ENCODE measurements around the gene PNMA6E. TPM values are rescaled to one million over a fixed set of nuclear protein-coding genes. Genes with fewer than 3 reads are reported as not detected.
A peak's percentile ranks its signal among the peaks of the same experiment; 100 is the strongest.
"Not testable (repeated sequence)": the region's sequence is repeated elsewhere in the genome, so short reads cannot be mapped to it uniquely, and the experiment has no call there.

The PNMA6E gene
- polyA plus RNA-seq, 1 donor = not detected

DNA sequence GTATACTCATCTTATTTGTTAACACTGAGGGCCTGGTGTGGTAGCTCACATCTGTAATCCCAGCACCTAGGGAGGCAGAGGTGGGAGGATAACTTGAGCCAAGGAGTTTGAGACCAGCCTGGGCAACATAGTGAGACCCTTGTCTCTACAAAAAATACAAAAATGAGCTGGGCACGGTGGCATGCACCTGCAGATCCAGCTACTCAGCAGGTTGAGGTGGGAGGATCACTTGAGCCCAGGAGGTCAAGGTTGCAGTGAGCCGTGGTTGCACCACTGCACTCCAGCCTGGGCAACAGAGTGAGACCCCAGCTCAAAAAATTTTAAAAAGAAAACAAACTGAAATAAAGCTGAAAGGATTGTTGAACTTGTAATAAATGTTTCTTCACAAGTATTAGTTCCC is 16.2 kb downstream of the PNMA6E start:
- not testable (repeated sequence) for H3K36me3 ChIP-seq (ENCODE audit: control insufficient read depth, insufficient read depth, low read length); H3K27me3 ChIP-seq (ENCODE audit: control insufficient read depth, insufficient read depth, low read length); DNase-seq; H3K9me3 ChIP-seq (ENCODE audit: control insufficient read depth, low read depth, low read length); H3K4me1 ChIP-seq (ENCODE audit: control insufficient read depth, insufficient read depth, low read length); H3K27ac ChIP-seq (ENCODE audit: low read length); H3K4me3 ChIP-seq (ENCODE audit: low read length)
- WGBS (ENCODE audit: insufficient coverage, low lambda C conversion rate) = no CpG with 5 or more reads among the region's 2 CpGs

DNA sequence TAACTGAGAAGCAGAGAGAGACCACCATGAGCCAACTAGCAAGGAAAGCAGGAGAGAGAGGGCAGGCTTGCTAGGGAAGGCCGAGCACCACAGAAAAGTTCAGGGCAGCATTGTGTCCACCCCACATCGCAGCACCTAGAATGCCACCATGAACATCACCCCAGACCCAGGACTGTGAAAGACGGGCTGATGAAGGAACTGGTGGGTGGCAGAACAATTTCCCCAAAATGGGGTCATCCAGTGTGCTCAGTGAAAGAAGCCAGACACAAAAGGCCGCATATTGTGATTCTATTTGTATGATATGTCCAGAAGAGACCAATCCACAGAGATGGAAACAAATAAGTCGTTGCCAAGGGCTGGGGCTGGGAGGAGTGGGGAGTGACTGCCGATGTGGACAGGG is 16.8 kb downstream of the PNMA6E start:
- Histone ChIP-seq H3K27ac (ENCODE audit: low read length) (no peak overlapping the region), H3K4me3 (ENCODE audit: low read length) (no peak overlapping the region), H3K4me1 (ENCODE audit: control insufficient read depth, insufficient read depth, low read length) (no peaks in the 10 kb centered on the region), H3K27me3 (ENCODE audit: control insufficient read depth, insufficient read depth, low read length) (no peaks in the 10 kb centered on the region), H3K9me3 (ENCODE audit: control insufficient read depth, low read depth, low read length) (peaks cover 4% of the 10 kb centered on the region), H3K36me3 (ENCODE audit: control insufficient read depth, insufficient read depth, low read length) (no peaks in the 10 kb centered on the region)
- no peak for DNase-seq
- no CpG with 5 or more reads among the region's 6 CpGs for WGBS (ENCODE audit: insufficient coverage, low lambda C conversion rate)

DNA sequence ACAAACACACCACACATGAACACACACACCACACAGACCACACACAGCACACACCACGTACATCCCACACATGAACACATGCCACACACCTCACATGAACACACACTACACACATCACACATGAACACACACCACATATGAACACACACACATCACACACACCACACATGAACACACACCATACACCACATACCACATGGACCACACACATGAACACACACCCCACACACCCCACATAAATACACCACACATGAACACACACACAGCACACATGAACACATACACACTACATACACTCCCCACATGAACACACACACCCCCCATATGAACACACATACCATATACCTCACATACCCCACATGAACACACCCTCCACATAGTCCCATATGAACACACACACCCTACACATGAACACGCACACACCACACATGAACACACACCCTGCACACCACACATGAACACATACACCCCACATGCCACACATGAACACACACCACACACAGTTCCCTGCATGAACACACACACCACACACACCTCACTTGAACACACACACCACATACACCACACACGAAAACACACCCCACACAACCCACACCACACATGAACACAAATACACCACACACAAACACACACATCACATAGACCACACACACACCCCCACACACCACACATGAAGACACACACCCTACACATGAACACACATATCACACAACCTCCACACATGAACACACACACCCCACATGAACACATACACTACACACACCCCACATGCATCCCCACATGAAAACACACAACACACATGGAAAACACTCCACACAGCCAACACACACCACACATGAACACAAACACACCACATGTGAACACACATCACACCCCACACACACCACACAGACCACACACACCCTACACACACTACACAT is 18.3 kb downstream of the PNMA6E start:
- no peaks in the 10 kb centered on the region for H3K36me3 ChIP-seq (ENCODE audit: control insufficient read depth, insufficient read depth, low read length)
- no CpG with 5 or more reads among the region's 3 CpGs for WGBS (ENCODE audit: insufficient coverage, low lambda C conversion rate)
- no peak overlapping the region for H3K27ac ChIP-seq (ENCODE audit: low read length)
- H3K27me3 ChIP-seq (ENCODE audit: control insufficient read depth, insufficient read depth, low read length) = no peaks in the 10 kb centered on the region
- no peaks in the 10 kb centered on the region for H3K4me1 ChIP-seq (ENCODE audit: control insufficient read depth, insufficient read depth, low read length)
- DNase-seq = no peak
- no peak overlapping the region for H3K4me3 ChIP-seq (ENCODE audit: low read length)
- H3K9me3 ChIP-seq (ENCODE audit: control insufficient read depth, low read depth, low read length) = peaks cover 4% of the 10 kb centered on the region

DNA sequence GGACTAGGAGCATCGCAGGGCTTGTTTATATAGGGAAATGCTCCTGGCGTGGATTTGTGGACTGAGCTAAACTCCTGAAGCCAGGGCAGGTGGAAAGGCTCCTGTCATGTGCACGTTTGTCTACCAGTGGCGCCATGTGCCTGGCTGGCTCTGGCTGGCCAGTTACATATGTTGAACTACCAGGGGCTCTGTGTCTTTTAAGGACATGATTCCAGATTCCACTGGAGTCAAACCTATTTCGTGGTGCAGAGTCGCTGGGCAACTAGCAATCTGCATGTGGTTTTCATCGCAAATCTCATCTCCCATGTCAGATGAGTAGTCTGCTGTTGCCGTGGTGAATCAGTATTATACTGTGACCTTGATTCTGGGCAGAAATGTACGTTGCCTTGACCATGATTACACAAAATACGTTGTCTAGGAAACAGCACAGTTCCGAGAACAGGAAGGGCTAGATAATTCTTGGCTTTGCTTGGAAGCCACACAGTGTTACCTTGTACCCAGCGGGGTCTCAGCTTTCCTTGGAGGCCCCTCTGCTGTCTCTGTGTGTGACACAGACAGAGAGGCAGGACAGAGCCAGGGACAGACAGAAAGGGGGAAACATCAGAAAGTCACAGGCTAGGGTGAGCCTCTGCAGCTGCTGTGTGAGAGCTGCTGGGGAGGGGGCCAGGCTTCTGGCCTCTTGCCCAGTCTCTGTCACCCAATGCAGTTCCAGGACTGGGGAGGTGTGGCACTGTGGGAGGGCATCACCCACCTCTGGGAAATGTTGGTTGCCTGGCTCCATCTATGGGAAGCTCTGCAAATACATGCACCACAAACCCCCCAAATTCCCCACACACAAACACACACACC is 19.2 kb downstream of the PNMA6E start:
- H3K4me3 ChIP-seq (ENCODE audit: low read length) = no peak overlapping the region
- H3K9me3 ChIP-seq (ENCODE audit: control insufficient read depth, low read depth, low read length) = peaks cover 4% of the 10 kb centered on the region
- no CpG with 5 or more reads among the region's 12 CpGs for WGBS (ENCODE audit: insufficient coverage, low lambda C conversion rate)
- H3K36me3 ChIP-seq (ENCODE audit: control insufficient read depth, insufficient read depth, low read length) = no peaks in the 10 kb centered on the region
- no peak overlapping the region for H3K27ac ChIP-seq (ENCODE audit: low read length)
- peak; percentile 35 to 50 for DNase-seq
- no peaks in the 10 kb centered on the region for H3K4me1 ChIP-seq (ENCODE audit: control insufficient read depth, insufficient read depth, low read length)
- no peaks in the 10 kb centered on the region for H3K27me3 ChIP-seq (ENCODE audit: control insufficient read depth, insufficient read depth, low read length)

DNA sequence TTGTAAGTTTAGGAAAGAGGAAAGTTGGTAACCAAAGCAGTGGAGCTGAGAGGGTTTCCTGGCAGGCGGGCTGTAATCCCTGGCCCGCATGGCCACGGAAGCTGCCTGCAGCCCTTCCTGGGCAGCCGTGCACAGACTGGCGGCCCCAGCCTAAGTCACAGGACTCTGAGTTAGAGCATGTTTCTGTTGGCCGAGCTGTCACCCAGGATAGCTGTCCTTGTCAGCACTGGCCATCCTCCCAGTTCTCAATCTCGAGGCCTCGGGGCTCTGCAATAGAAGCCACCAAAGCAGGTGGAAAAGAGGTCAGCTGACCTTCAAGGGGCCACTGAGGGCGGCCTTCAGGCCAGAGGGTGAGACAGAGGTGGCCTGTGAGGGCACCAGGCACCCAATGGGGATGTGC is 20.5 kb downstream of the PNMA6E start:
- Histone ChIP-seq H3K9me3 (ENCODE audit: control insufficient read depth, low read depth, low read length) (peaks cover 4% of the 10 kb centered on the region), H3K4me3 (ENCODE audit: low read length) (no peak overlapping the region), H3K27me3 (ENCODE audit: control insufficient read depth, insufficient read depth, low read length) (no peaks in the 10 kb centered on the region), H3K4me1 (ENCODE audit: control insufficient read depth, insufficient read depth, low read length) (no peaks in the 10 kb centered on the region), H3K27ac (ENCODE audit: low read length) (no peak overlapping the region), H3K36me3 (ENCODE audit: control insufficient read depth, insufficient read depth, low read length) (no peaks in the 10 kb centered on the region)
- DNase-seq = no peak
- WGBS (ENCODE audit: insufficient coverage, low lambda C conversion rate) = no CpG with 5 or more reads among the region's 9 CpGs

DNA sequence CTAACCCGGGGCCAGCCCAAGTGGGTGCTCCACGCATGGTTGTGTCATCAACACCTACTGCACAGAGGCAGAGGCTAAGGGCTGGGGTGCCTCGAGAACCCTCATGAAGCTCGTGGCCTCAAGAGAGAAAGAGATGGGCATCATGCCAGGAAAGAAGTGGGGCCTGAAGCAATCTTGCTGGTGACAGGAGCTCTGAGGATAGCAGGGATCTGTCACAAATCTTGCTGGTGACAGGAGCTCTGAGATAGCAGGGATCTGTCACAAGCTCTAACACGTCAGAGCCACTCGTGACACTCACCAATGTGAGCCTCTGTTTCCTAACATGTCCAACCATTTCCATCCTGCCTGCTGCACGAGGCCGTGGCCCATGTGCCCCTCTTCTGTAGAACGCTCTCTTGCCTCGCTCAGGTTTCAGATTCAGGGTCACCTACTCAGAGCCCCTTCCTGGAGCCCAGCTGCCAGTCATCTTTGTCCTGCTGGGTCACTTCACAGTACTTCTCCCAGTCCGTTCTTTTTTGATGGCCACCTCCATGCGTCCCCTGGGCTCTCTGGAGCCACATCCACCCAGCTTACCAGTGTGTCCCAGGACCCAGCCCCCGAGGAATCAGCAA is 21.1 kb downstream of the PNMA6E start:
- no peaks in the 10 kb centered on the region for H3K36me3 ChIP-seq (ENCODE audit: control insufficient read depth, insufficient read depth, low read length)
- H3K27me3 ChIP-seq (ENCODE audit: control insufficient read depth, insufficient read depth, low read length) = no peaks in the 10 kb centered on the region
- H3K9me3 ChIP-seq (ENCODE audit: control insufficient read depth, low read depth, low read length) = peaks cover 4% of the 10 kb centered on the region
- no peak overlapping the region for H3K27ac ChIP-seq (ENCODE audit: low read length)
- no peak overlapping the region for H3K4me3 ChIP-seq (ENCODE audit: low read length)
- WGBS (ENCODE audit: insufficient coverage, low lambda C conversion rate) = no CpG with 5 or more reads among the region's 13 CpGs
- H3K4me1 ChIP-seq (ENCODE audit: control insufficient read depth, insufficient read depth, low read length) = no peaks in the 10 kb centered on the region
- peak in 1 of 2 donors; percentile 9 for DNase-seq

DNA sequence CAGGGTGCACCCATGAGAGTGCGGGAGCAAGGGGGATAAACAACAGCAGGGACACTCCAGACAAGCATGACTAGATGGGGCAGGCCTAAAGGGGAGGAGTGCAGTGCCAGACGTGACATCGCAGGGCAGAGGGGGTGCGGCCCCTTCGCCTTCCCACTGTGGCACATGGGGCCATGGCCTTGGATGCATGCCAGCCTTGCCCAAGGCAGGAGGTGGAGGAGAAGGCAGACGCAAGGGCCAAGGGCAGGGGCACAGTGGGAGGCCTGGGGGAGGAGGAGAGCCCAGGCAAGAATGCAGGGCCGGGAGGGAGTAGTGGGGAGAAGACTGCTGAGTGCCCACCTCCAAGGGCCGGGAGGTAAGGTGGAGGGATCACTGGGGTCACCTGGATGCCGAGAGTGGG is 21.6 kb downstream of the PNMA6E start:
- WGBS (ENCODE audit: insufficient coverage, low lambda C conversion rate) = no CpG with 5 or more reads among the region's 9 CpGs
- no peaks in the 10 kb centered on the region for H3K4me1 ChIP-seq (ENCODE audit: control insufficient read depth, insufficient read depth, low read length)
- no peak for DNase-seq
- no peaks in the 10 kb centered on the region for H3K27me3 ChIP-seq (ENCODE audit: control insufficient read depth, insufficient read depth, low read length)
- H3K4me3 ChIP-seq (ENCODE audit: low read length) = no peak overlapping the region
- H3K27ac ChIP-seq (ENCODE audit: low read length) = no peak overlapping the region
- H3K36me3 ChIP-seq (ENCODE audit: control insufficient read depth, insufficient read depth, low read length) = no peaks in the 10 kb centered on the region
- peaks cover 4% of the 10 kb centered on the region for H3K9me3 ChIP-seq (ENCODE audit: control insufficient read depth, low read depth, low read length)

DNA sequence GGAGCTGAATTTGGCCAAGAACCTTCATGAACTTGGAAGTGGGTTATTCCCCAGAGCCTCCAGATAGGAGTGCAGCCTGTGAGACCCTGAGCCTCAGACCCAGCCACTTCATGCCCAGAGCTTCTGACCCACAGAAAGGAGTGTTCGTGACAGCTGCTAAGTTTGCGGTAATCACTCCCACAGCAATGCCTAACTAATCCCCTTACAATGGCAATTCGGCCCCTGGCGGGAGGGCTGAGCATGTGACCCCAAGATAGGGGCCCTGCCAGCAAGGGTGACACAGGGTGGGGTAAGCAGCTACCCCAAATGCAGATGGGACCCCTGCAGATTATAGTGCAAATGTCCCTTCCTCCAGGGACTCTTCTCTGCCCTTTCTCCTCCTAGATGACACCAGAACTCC is 22.5 kb downstream of the PNMA6E start:
- Histone ChIP-seq H3K4me1 (ENCODE audit: control insufficient read depth, insufficient read depth, low read length) (no peaks in the 10 kb centered on the region), H3K9me3 (ENCODE audit: control insufficient read depth, low read depth, low read length) (peaks cover 3% of the 10 kb centered on the region), H3K4me3 (ENCODE audit: low read length) (no peak overlapping the region), H3K27me3 (ENCODE audit: control insufficient read depth, insufficient read depth, low read length) (no peaks in the 10 kb centered on the region), H3K36me3 (ENCODE audit: control insufficient read depth, insufficient read depth, low read length) (no peaks in the 10 kb centered on the region), H3K27ac (ENCODE audit: low read length) (no peak overlapping the region)
- no CpG with 5 or more reads among the region's 4 CpGs for WGBS (ENCODE audit: insufficient coverage, low lambda C conversion rate)
- no peak for DNase-seq

DNA sequence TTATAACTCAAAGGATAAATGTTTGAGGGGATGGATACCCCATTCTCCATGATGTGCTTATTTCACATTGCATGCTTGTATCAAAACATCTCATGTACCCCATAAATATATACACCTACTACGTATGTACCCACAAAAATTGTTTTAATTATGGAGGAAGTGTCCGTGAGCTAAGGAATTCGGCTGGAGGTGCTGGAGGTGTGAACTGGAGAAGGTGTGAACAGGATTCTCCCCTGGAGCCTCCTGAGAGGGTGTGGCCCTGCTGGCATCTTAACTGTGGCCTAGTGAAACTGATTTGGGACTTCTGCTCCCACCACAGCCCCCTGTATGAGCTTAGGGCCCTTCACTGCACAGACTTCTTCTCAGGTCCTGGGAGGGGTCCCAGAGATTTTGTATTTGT is 23.4 kb downstream of the PNMA6E start:
- H3K9me3 ChIP-seq (ENCODE audit: control insufficient read depth, low read depth, low read length) = no peaks in the 10 kb centered on the region
- no peaks in the 10 kb centered on the region for H3K36me3 ChIP-seq (ENCODE audit: control insufficient read depth, insufficient read depth, low read length)
- H3K4me1 ChIP-seq (ENCODE audit: control insufficient read depth, insufficient read depth, low read length) = no peaks in the 10 kb centered on the region
- no peaks in the 10 kb centered on the region for H3K27me3 ChIP-seq (ENCODE audit: control insufficient read depth, insufficient read depth, low read length)
- no CpG with 5 or more reads among the region's 3 CpGs for WGBS (ENCODE audit: insufficient coverage, low lambda C conversion rate)
- H3K27ac ChIP-seq (ENCODE audit: low read length) = no peak overlapping the region
- no peak overlapping the region for H3K4me3 ChIP-seq (ENCODE audit: low read length)
- no peak for DNase-seq

DNA sequence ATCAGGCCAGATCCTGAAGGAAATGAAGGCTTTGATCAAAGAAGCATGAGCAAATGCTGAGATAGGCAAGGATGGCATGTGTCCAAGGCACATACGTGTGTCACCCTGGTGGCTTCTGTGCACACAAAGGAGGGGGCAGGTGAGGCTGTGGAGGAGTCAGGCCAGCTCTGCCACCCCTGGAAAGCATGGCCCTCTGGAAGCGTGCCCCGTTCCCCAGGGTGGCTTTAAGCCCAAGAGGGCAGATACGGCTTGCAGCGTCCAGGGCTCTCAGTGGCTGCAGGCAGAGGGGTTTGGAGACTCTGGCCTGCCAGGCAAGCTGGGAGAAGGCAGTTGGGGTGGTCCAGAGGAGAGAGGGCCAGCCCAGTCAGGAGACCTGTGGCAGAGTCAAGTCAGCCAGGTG is 25.6 kb downstream of the PNMA6E start:
- H3K4me1 ChIP-seq (ENCODE audit: control insufficient read depth, insufficient read depth, low read length) = no peaks in the 10 kb centered on the region
- H3K27me3 ChIP-seq (ENCODE audit: control insufficient read depth, insufficient read depth, low read length) = no peaks in the 10 kb centered on the region
- no peaks in the 10 kb centered on the region for H3K36me3 ChIP-seq (ENCODE audit: control insufficient read depth, insufficient read depth, low read length)
- no peak overlapping the region for H3K27ac ChIP-seq (ENCODE audit: low read length)
- H3K4me3 ChIP-seq (ENCODE audit: low read length) = no peak overlapping the region
- H3K9me3 ChIP-seq (ENCODE audit: control insufficient read depth, low read depth, low read length) = no peaks in the 10 kb centered on the region
- WGBS (ENCODE audit: insufficient coverage, low lambda C conversion rate) = no CpG with 5 or more reads among the region's 5 CpGs
- no peak for DNase-seq

Measured in large intestine (tissue), 3 donors.